DMS114 treated with DMSO at 0.1 percent for 48 hours (cell line): Measurements from ENCODE around the gene TADA2B.

Source experiments
- DNase-seq: peaks from one replicate; lab custom pipeline; 2025; ENCODE audit not compliant: unreplicated experiment; lab: John Stamatoyannopoulos, UW

The TADA2B gene

GRCh38 chr4:7043284-7044136, at the start of gene TADA2B:
TSS of gene TADA2B (plus strand) at chr4:7043372. CDS start at chr4:7043580, 208 bp downstream.
- DNase-seq = no peak

- DNase-seq = no peak
Observed at GRCh38 chr4:6996481-6996880, 46.7 kb upstream of the TADA2B start.

- no peak for DNase-seq
Observed at GRCh38 chr4:6999172-7000086, 43.7 kb upstream of the TADA2B start.

GRCh38 chr4:7000421-7001176, 42.6 kb upstream of the TADA2B start:
- DNase-seq = no peak

GRCh38 chr4:7001271-7001670, 41.9 kb upstream of the TADA2B start:
- no peak for DNase-seq

GRCh38 chr4:7002336-7002735, 40.8 kb upstream of the TADA2B start:
- no peak for DNase-seq

GRCh38 chr4:7003176-7003878, 39.8 kb upstream of the TADA2B start:
- no peak for DNase-seq

GRCh38 chr4:7003879-7004240, 39.3 kb upstream of the TADA2B start:
- DNase-seq = no peak

- no peak for DNase-seq
Observed at GRCh38 chr4:7004331-7004730, 38.8 kb upstream of the TADA2B start.

GRCh38 chr4:7005571-7005970, 37.6 kb upstream of the TADA2B start:
- DNase-seq = no peak

GRCh38 chr4:7006411-7006810, 36.8 kb upstream of the TADA2B start:
- no peak for DNase-seq

GRCh38 chr4:7007142-7007907, 35.8 kb upstream of the TADA2B start:
- no peak for DNase-seq

- DNase-seq = no peak
Observed at GRCh38 chr4:7007944-7008343, 35.2 kb upstream of the TADA2B start.

- DNase-seq = no peak
Observed at GRCh38 chr4:7009564-7009963, 33.6 kb upstream of the TADA2B start.

- no peak for DNase-seq
Observed at GRCh38 chr4:7013175-7013574, 30.0 kb upstream of the TADA2B start.

- DNase-seq = no peak
Observed at GRCh38 chr4:7014815-7015214, 28.4 kb upstream of the TADA2B start.

- no peak for DNase-seq
Observed at GRCh38 chr4:7015383-7016035, 27.7 kb upstream of the TADA2B start.

GRCh38 chr4:7016086-7016485, 27.1 kb upstream of the TADA2B start:
- DNase-seq = no peak

GRCh38 chr4:7016512-7016911, 26.7 kb upstream of the TADA2B start:
- no peak for DNase-seq
